HepG2 (cell line): ENCODE data around the gene SOX13. TPM values are rescaled to one million over a fixed set of nuclear protein-coding genes. Genes with fewer than 3 reads are reported as not detected.

ENCODE experiments used
- ARHGAP35 ChIP-seq: sonication (generic); formaldehyde crosslinking; IDR thresholded peaks from 2 replicates; pipeline ENCODE4 v1.9.0; 2022; ENCODE audit warnings: mild to moderate bottlenecking, inconsistent platforms, moderate library complexity, missing genetic modification reagents, borderline replicate concordance
- ARID3A ChIP-seq: IDR thresholded peaks from 2 replicates; pipeline ENCODE4 v1.6.1; 2012; ENCODE audit warnings: low read depth, low read length, improper control_type of control experiment
- ATF3 ChIP-seq: sonication (generic); formaldehyde crosslinking; IDR thresholded peaks from 2 replicates; pipeline ENCODE4 v1.4.0; 2020; ENCODE audit warnings: missing genetic modification reagents
- HNRNPLL ChIP-seq: fragments of 200-400 bp; formaldehyde crosslinking; IDR thresholded peaks from 2 replicates; pipeline ENCODE4 v1.6.1; 2017; ENCODE audit warnings: mild to moderate bottlenecking, low read depth, low read length; ENCODE audit not compliant: poor library complexity, severe bottlenecking
- KDM1A ChIP-seq: IDR thresholded peaks from 2 replicates; pipeline ENCODE4 v1.6.1; 2016; ENCODE audit warnings: missing compliant biosample characterization
- LRRFIP1 ChIP-seq: sonication (generic); formaldehyde crosslinking; conservative IDR thresholded peaks from 2 replicates; pipeline ENCODE4 v1.4.0; 2020; ENCODE audit warnings: missing genetic modification reagents
- MLLT10 ChIP-seq: sonication (generic); formaldehyde crosslinking; IDR thresholded peaks from 2 replicates; pipeline ENCODE4 v1.4.0; 2020; ENCODE audit warnings: missing genetic modification reagents
- MXI1 ChIP-seq: IDR thresholded peaks from 3 replicates; pipeline ENCODE4 v1.6.1; 2012; ENCODE audit warnings: low read depth, low read length, inconsistent platforms, borderline replicate concordance
- MZF1 ChIP-seq: sonication (generic); formaldehyde crosslinking; IDR thresholded peaks from 2 replicates; pipeline ENCODE4 v1.8.1; 2023; ENCODE audit warnings: mild to moderate bottlenecking, missing genetic modification reagents, borderline replicate concordance
- NCOA2 ChIP-seq: sonication (generic); formaldehyde crosslinking; IDR thresholded peaks from 2 replicates; pipeline ENCODE4 v1.8.0; 2022; ENCODE audit warnings: inconsistent platforms
- TP53 ChIP-seq: sonication (generic); formaldehyde crosslinking; conservative IDR thresholded peaks from 2 replicates; pipeline ENCODE4 v1.4.0; 2020; ENCODE audit warnings: missing genetic modification reagents
- U2AF2 ChIP-seq: fragments of 200-400 bp; formaldehyde crosslinking; IDR thresholded peaks from 2 replicates; pipeline ENCODE4 v1.6.1; 2017; ENCODE audit warnings: low read depth, mild to moderate bottlenecking, low read length
- ZBTB1 ChIP-seq: sonication (generic); formaldehyde crosslinking; IDR thresholded peaks from 2 replicates; pipeline ENCODE4 v1.4.0; 2020; ENCODE audit warnings: missing genetic modification reagents, borderline replicate concordance
- ZFP36L1 ChIP-seq: sonication (generic); formaldehyde crosslinking; IDR thresholded peaks from 2 replicates; pipeline ENCODE4 v1.8.0; 2022; ENCODE audit warnings: mild to moderate bottlenecking, missing genetic modification reagents, moderate library complexity
- ZFP62 ChIP-seq: sonication (generic); formaldehyde crosslinking; IDR thresholded peaks from 2 replicates; pipeline ENCODE4 v1.4.0; 2020; ENCODE audit warnings: missing genetic modification reagents
- ZMYM4 ChIP-seq: sonication (generic); formaldehyde crosslinking; IDR thresholded peaks from 2 replicates; pipeline ENCODE4 v1.8.1; 2023; ENCODE audit warnings: mild to moderate bottlenecking, missing genetic modification reagents
- ZNF275 ChIP-seq: sonication (generic); formaldehyde crosslinking; IDR thresholded peaks from 2 replicates; pipeline ENCODE4 v1.8.0; 2022; ENCODE audit warnings: missing genetic modification reagents, mild to moderate bottlenecking, inconsistent platforms, borderline replicate concordance
- ZNF383 ChIP-seq: sonication (generic); formaldehyde crosslinking; IDR thresholded peaks from 2 replicates; pipeline ENCODE4 v1.4.0; 2020; ENCODE audit warnings: missing genetic modification reagents, mild to moderate bottlenecking, borderline replicate concordance
- ZNF414 ChIP-seq: sonication (generic); formaldehyde crosslinking; IDR thresholded peaks from 2 replicates; pipeline ENCODE4 v1.5.0; 2020; ENCODE audit warnings: missing genetic modification reagents
- ZNF878 ChIP-seq: sonication (generic); formaldehyde crosslinking; IDR thresholded peaks from 2 replicates; pipeline ENCODE4 v1.8.1; 2023; ENCODE audit warnings: mild to moderate bottlenecking, missing genetic modification reagents, moderate library complexity
- ZSCAN29 ChIP-seq: sonication (generic); formaldehyde crosslinking; conservative IDR thresholded peaks from 2 replicates; pipeline ENCODE4 v1.4.0; 2020; ENCODE audit warnings: mild to moderate bottlenecking, missing genetic modification reagents
- polyA plus RNA-seq, 8 experiments: library from polyadenylated mRNA; depleted of rRNA in 3 of 8; stranded (reverse) in 7 of 8; unstranded in 1 of 8; fragments of >200 nt; fragmentation: Illumina TruSeq in 4 of 8; extraction: Trizol in 4 of 8; gene quantifications; 2 replicates each; pipeline versions ENCODE4 v1.2.1 to v1.2.3, GENCODE V29; 2011 to 2016; ENCODE audit warnings: low read depth in 4 of 8, missing spikeins in 1 of 8, mixed read lengths in 1 of 8; ENCODE audit not compliant: insufficient read depth in 1 of 8
- total RNA-seq, 5 experiments: library from RNA; depleted of rRNA; stranded (reverse); fragments of >200 nt; fragmentation: Illumina TruSeq; extraction: Trizol; gene quantifications; 2 replicates each; pipeline ENCODE4 v1.2.3, GENCODE V29; 2016; ENCODE audit warnings: low read depth in 1 of 5

The SOX13 gene
- total and polyA plus RNA-seq, 2 of the 13 experiments (the other 11 are each of a cell fraction or from before 2014, with no cell fraction given) = 13.3 to 15.8 TPM

- TF ChIP-seq LRRFIP1 (no peak), ZFP36L1 (CRISPR knock-in tag) (no peak; the same call in 1 of the 2 replicates), ZNF275 (CRISPR knock-in tag) (no peak), NCOA2 (0 out of 2 replicates have a peak, but pooled peaks have one; percentile 50), U2AF2 (peak; percentile 44; the same call in 1 of the 2 replicates), ZNF414 (CRISPR knock-in tag) (no peak), MZF1 (CRISPR knock-in tag) (no peak), ARID3A (no peak), ZFP62 (CRISPR knock-in tag) (no peak), ZNF878 (no peak), ZBTB1 (no peak), ARHGAP35 (no peak), ZMYM4 (CRISPR knock-in tag) (peak; percentile 55), KDM1A (CRISPR knock-in tag) (no peak), ATF3 (CRISPR knock-in tag) (no peak), TP53 (CRISPR knock-in tag) (no peak), MLLT10 (CRISPR knock-in tag) (no peak), HNRNPLL (peak; percentile 79), MXI1 (peak; percentile 36; the same call in 1 of the 3 replicates), ZSCAN29 (CRISPR knock-in tag) (peak; percentile 44; the same call in 1 of the 2 replicates), ZNF383 (no peak)
Observed at GRCh38 chr1:204074274-204075138, 1.6 kb downstream of the SOX13 start (continued).
